HCT116 (cell line): ENCODE results near the gene CKMT2. TPM values are rescaled to one million over a fixed set of nuclear protein-coding genes. Genes with fewer than 3 reads are reported as not detected.

ENCODE experiments used
- ATAC-seq: fragments of 200-7000 bp; cut with Tn5 transposase; 2 replicates; pipeline ENCODE4 v1.9.1; 2020; ENCODE audit warnings: mild to moderate bottlenecking, moderate library complexity
- BruUV-seq: library from RNA; stranded (reverse); fragments of 400-500 nt; replicated peaks from 2 replicates; lab custom pipeline; 2021; lab: Mats Ljungman, UMichigan
- CTCF ChIA-PET: fragments of 300-600 bp; sonication (Branson Sonifier 250); formaldehyde crosslinking; loops from one replicate; lab custom pipeline; 2021; ENCODE audit warnings: antibody characterized with exemption; lab: Charles Lee
- POLR2A ChIA-PET: fragments of 300-600, 350-600 bp; sonication (Branson Sonifier 250); formaldehyde crosslinking; loops from one replicate; lab custom pipeline; 2021; ENCODE audit warnings: antibody characterized with exemption; lab: Charles Lee
- RAD21 ChIA-PET, 2 experiments: fragments of 300-600 bp; sonication (Branson Sonifier 250); formaldehyde crosslinking; loops; one replicate each; lab custom pipeline; 2023; ENCODE audit warnings: low total read pairs in 2 of 2; ENCODE audit not compliant: uncharacterized antibody in 2 of 2, unreplicated experiment in 2 of 2, low non-redundant PET in 1 of 2; lab: Charles Lee
- DNase-seq: peaks from one replicate; pipeline ENCODE4 v3.0.0-alpha.2; 2010; ENCODE audit warnings: low read depth, low spot score
- H2AFZ ChIP-seq: fragments of 200-600 bp; shearing (Covaris generic), sonication (generic); 2 replicates; pipeline ENCODE4 v1.6.1; 2017; ENCODE audit warnings: low read depth, mixed run types, mixed read lengths, antibody characterized with exemption, low read length; ENCODE audit not compliant: poor library complexity, severe bottlenecking
- H3K27ac ChIP-seq: 2 replicates; pipeline ENCODE4 v1.5.1; 2012; ENCODE audit warnings: low read depth, low read length
- H3K27me3 ChIP-seq: fragments of 200-600 bp; sonication (generic); 2 replicates; pipeline ENCODE4 v1.6.1; 2016; ENCODE audit warnings: mixed run types, low read length, mixed read lengths; ENCODE audit not compliant: insufficient read depth
- H3K36me3 ChIP-seq, 2 experiments: fragments of 200-500 bp in 1 of 2; fragments of 200-600 bp in 1 of 2; sonication (Bioruptor generic) in 1 of 2; sonication (generic) in 1 of 2; 2 replicates each; pipeline versions ENCODE4 v1.5.1 to v1.6.1; 2014 to 2016; ENCODE audit warnings: low read length in 2 of 2, inconsistent platforms in 1 of 2, mixed read lengths in 1 of 2, mixed run types in 1 of 2; ENCODE audit not compliant: insufficient read depth in 2 of 2, control insufficient read depth in 1 of 2
- H3K4me1 ChIP-seq, 2 experiments: fragments of 200-600 bp in 1 of 2; sonication (generic) in 1 of 2; 2 replicates each; pipeline versions ENCODE4 v1.5.1 to v1.6.1; 2012 to 2017; ENCODE audit warnings: low read length in 2 of 2, inconsistent platforms in 1 of 2, mild to moderate bottlenecking in 1 of 2, mixed read lengths in 1 of 2, mixed run types in 1 of 2, moderate library complexity in 1 of 2; ENCODE audit not compliant: insufficient read depth in 2 of 2, control insufficient read depth in 1 of 2
- H3K4me2 ChIP-seq: fragments of 200-600 bp; sonication (generic); 2 replicates; pipeline ENCODE4 v1.6.1; 2017; ENCODE audit warnings: mixed run types, low read length, mixed read lengths
- H3K4me3 ChIP-seq, 2 experiments: fragments of 200-600 bp in 1 of 2; sonication (generic) in 1 of 2; replicated peaks in 1 of 2; 2 replicates each; pipeline ENCODE4 v1.5.1; 2011 to 2016; ENCODE audit warnings: low read length in 2 of 2, control low read depth in 1 of 2, low read depth in 1 of 2, mild to moderate bottlenecking in 1 of 2, mixed read lengths in 1 of 2, mixed run types in 1 of 2
- H3K79me2 ChIP-seq: fragments of 200-600 bp; sonication (generic); 2 replicates; pipeline ENCODE4 v1.6.1; 2017; ENCODE audit warnings: mild to moderate bottlenecking, mixed run types, low read length, moderate library complexity, mixed read lengths; ENCODE audit not compliant: insufficient read depth
- H3K9ac ChIP-seq: fragments of 200-600 bp; sonication (generic); 2 replicates; pipeline ENCODE4 v1.6.1; 2016; ENCODE audit warnings: low read length, mixed read lengths
- H3K9me2 ChIP-seq: fragments of 200-600 bp; sonication (generic), shearing (Covaris generic); 2 replicates; pipeline ENCODE4 v1.6.1; 2017; ENCODE audit warnings: mixed run types, mild to moderate bottlenecking, moderate library complexity; ENCODE audit not compliant: insufficient read depth
- H3K9me3 ChIP-seq, 2 experiments: fragments of 200-500 bp in 1 of 2; fragments of 200-600 bp in 1 of 2; sonication (Bioruptor generic) in 1 of 2; sonication (generic) in 1 of 2; 2 replicates each; pipeline ENCODE4 v1.6.1; 2014 to 2017; ENCODE audit warnings: low read length in 2 of 2, mixed read lengths in 2 of 2, inconsistent platforms in 1 of 2, low read depth in 1 of 2, mild to moderate bottlenecking in 1 of 2, mixed run types in 1 of 2, moderate library complexity in 1 of 2; ENCODE audit not compliant: control insufficient read depth in 1 of 2, insufficient read depth in 1 of 2
- H4K20me1 ChIP-seq: fragments of 200-600 bp; sonication (generic), shearing (Covaris generic); 2 replicates; pipeline ENCODE4 v1.6.1; 2017; ENCODE audit warnings: mixed run types, mild to moderate bottlenecking, moderate library complexity; ENCODE audit not compliant: insufficient read depth
- CBX3 ChIP-seq: IDR thresholded peaks from 2 replicates; pipeline ENCODE4 v1.6.1; 2012; ENCODE audit warnings: low read depth
- CEBPB ChIP-seq: IDR thresholded peaks from 2 replicates; pipeline ENCODE4 v1.6.1; 2012; ENCODE audit warnings: low read depth
- EGR1 ChIP-seq: IDR thresholded peaks from 2 replicates; pipeline ENCODE4 v1.6.1; 2012; ENCODE audit warnings: low read depth
- ELF1 ChIP-seq: IDR thresholded peaks from 2 replicates; pipeline ENCODE4 v1.6.1; 2012; ENCODE audit warnings: low read depth, borderline replicate concordance
- EZH2phosphoT487 ChIP-seq: fragments of 200-600 bp; IDR thresholded peaks from 2 replicates; pipeline ENCODE4 v1.6.1; 2018; ENCODE audit warnings: antibody characterized with exemption, borderline replicate concordance
- FOSL1 ChIP-seq: IDR thresholded peaks from 2 replicates; pipeline ENCODE4 v1.6.1; 2012; ENCODE audit warnings: low read depth
- JUND ChIP-seq: IDR thresholded peaks from 2 replicates; pipeline ENCODE4 v1.6.1; 2012
- POLR2A ChIP-seq: IDR thresholded peaks from 2 replicates; pipeline ENCODE4 v1.7.0; 2011; ENCODE audit warnings: borderline replicate concordance; ENCODE audit not compliant: insufficient read depth, insufficient read length; ENCODE audit errors: extremely low read depth
- POLR2AphosphoS5 ChIP-seq: IDR thresholded peaks from 2 replicates; pipeline ENCODE4 v1.6.1; 2011; ENCODE audit warnings: mild to moderate bottlenecking, low read depth, low read length, moderate library complexity
- RAD21 ChIP-seq: IDR thresholded peaks from 2 replicates; pipeline ENCODE4 v1.6.1; 2012; ENCODE audit warnings: low read depth, mild to moderate bottlenecking
- SIN3A ChIP-seq: IDR thresholded peaks from 2 replicates; pipeline ENCODE4 v1.6.1; 2012; ENCODE audit warnings: low read depth
- SP1 ChIP-seq: IDR thresholded peaks from 2 replicates; pipeline ENCODE4 v1.6.1; 2012; ENCODE audit warnings: low read depth
- SRF ChIP-seq: IDR thresholded peaks from 2 replicates; pipeline ENCODE4 v1.6.1; 2012; ENCODE audit warnings: low read depth
- TCF7L2 ChIP-seq: IDR thresholded peaks from 2 replicates; pipeline ENCODE4 v1.7.0; 2011; ENCODE audit warnings: borderline replicate concordance, inconsistent platforms; ENCODE audit not compliant: insufficient read depth, insufficient read length; ENCODE audit errors: extremely low read depth
- YY1 ChIP-seq: IDR thresholded peaks from 2 replicates; pipeline ENCODE4 v1.6.1; 2011; ENCODE audit warnings: low read length, low read depth, moderate library complexity, mild to moderate bottlenecking; ENCODE audit not compliant: insufficient replicate concordance; ENCODE audit errors: extremely low read depth
- ZFX ChIP-seq: fragments of 450-650 bp; IDR thresholded peaks from 2 replicates; pipeline ENCODE4 v1.6.1; 2017
- ZNF274 ChIP-seq: fragments of 200-500 bp; sonication (Bioruptor generic); IDR thresholded peaks from 2 replicates; pipeline ENCODE4 v1.6.1; 2014; ENCODE audit warnings: mild to moderate bottlenecking, low read depth, low read length, inconsistent platforms
- intact Hi-C: fragments of 100-400 bp; cut with micrococcal nuclease; formaldehyde crosslinking; loops from 2 replicates; pipeline ENCODE4 v1.10.0; 2022
- total RNA-seq: library from RNA; stranded (reverse); gene quantifications from one replicate; pipeline ENCODE4 v1.2.1, GENCODE V29; 2021; ENCODE audit not compliant: unreplicated experiment
- TF ChIP-seq, protein P1 (sequence below): IDR thresholded peaks from 2 replicates; pipeline ENCODE4 v1.6.1; 2012; ENCODE audit warnings: low read depth
- TF ChIP-seq, protein P2 (sequence below): IDR thresholded peaks from 2 replicates; pipeline ENCODE4 v1.6.1; 2012
- TF ChIP-seq, protein P3 (sequence below): IDR thresholded peaks from 2 replicates; pipeline ENCODE4 v1.6.1; 2012

CKMT2 gene
- total RNA-seq, 1 experiment from 2014 or later = not detected

DNA sequence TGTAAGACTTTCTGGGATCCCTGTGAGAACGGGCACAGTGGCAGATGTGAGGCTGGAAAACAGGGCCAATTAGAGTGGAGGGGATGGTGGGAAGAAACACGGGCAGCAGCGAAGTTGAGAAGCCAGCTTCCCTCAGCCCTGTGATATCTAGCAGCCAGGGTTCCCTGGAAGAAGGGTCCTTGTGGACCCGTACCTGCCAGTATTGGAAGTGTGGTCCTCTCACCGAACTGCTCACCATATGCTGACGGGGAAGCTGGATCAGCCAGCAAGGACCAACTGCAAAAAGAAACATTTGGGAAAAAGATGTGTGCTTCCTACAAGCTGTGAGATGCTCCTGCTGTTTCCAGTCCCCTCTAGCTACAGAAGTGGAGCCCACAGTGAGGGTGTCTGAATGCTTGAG, 13.6 kb downstream of the CKMT2 start:
- Histone ChIP-seq H3K9me3 (no peaks in the 10 kb centered on the region), H3K9me2 (no peaks in the 10 kb centered on the region), H3K79me2 (no peaks in the 10 kb centered on the region), H3K27me3 (no peaks in the 10 kb centered on the region), H3K36me3 (no peaks in the 10 kb centered on the region), H3K4me1 (peaks cover 20 to 36% of the 10 kb centered on the region in 2 experiments), H2AFZ (no peak overlapping the region), H3K9ac (no peak overlapping the region), H3K4me3 (no peak overlapping the region), H4K20me1 (no peaks in the 10 kb centered on the region), H3K4me2 (no peak overlapping the region), H3K27ac (no peak overlapping the region)
- BruUV-seq = no TSS peak
- DNase-seq (no peak), ATAC-seq (no peak)
- RAD21 ChIA-PET = no interaction called here
- CTCF ChIA-PET = no interaction called here
- no peak for TF ChIP-seq SRF
- no peak for TF ChIP-seq TCF7L2
- TF ChIP-seq ZNF274 = no peak
- no peak for TF ChIP-seq EZH2phosphoT487
- no peak for TF ChIP-seq SIN3A
- no peak for TF ChIP-seq EGR1
- no peak for TF ChIP-seq CBX3
- no peak for TF ChIP-seq RAD21
- no peak for TF ChIP-seq FOSL1
- TF ChIP-seq POLR2A = no peak
- no peak for TF ChIP-seq ELF1
- no peak for TF ChIP-seq SP1
- no peak for TF ChIP-seq YY1
- TF ChIP-seq POLR2AphosphoS5 = no peak
- TF ChIP-seq, protein P1, sequence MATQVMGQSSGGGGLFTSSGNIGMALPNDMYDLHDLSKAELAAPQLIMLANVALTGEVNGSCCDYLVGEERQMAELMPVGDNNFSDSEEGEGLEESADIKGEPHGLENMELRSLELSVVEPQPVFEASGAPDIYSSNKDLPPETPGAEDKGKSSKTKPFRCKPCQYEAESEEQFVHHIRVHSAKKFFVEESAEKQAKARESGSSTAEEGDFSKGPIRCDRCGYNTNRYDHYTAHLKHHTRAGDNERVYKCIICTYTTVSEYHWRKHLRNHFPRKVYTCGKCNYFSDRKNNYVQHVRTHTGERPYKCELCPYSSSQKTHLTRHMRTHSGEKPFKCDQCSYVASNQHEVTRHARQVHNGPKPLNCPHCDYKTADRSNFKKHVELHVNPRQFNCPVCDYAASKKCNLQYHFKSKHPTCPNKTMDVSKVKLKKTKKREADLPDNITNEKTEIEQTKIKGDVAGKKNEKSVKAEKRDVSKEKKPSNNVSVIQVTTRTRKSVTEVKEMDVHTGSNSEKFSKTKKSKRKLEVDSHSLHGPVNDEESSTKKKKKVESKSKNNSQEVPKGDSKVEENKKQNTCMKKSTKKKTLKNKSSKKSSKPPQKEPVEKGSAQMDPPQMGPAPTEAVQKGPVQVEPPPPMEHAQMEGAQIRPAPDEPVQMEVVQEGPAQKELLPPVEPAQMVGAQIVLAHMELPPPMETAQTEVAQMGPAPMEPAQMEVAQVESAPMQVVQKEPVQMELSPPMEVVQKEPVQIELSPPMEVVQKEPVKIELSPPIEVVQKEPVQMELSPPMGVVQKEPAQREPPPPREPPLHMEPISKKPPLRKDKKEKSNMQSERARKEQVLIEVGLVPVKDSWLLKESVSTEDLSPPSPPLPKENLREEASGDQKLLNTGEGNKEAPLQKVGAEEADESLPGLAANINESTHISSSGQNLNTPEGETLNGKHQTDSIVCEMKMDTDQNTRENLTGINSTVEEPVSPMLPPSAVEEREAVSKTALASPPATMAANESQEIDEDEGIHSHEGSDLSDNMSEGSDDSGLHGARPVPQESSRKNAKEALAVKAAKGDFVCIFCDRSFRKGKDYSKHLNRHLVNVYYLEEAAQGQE = no peak
- TF ChIP-seq, protein P2, sequence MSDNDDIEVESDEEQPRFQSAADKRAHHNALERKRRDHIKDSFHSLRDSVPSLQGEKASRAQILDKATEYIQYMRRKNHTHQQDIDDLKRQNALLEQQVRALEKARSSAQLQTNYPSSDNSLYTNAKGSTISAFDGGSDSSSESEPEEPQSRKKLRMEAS = no peak
- TF ChIP-seq JUND = no peak
- TF ChIP-seq ZFX = no peak
- TF ChIP-seq, protein P3, sequence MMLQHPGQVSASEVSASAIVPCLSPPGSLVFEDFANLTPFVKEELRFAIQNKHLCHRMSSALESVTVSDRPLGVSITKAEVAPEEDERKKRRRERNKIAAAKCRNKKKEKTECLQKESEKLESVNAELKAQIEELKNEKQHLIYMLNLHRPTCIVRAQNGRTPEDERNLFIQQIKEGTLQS = no peak
- TF ChIP-seq CEBPB = no peak
- POLR2A ChIA-PET = no interaction called here
- intact Hi-C loops = no loop called here
